OCI-LY1 (cell line): ENCODE data around the gene METTL26.

Experiments used
- H2AFZ ChIP-seq: fragments of 200-600 bp; sonication (generic), shearing (Covaris generic); 2 replicates; pipeline ENCODE4 v1.6.0; 2014; ENCODE audit warnings: antibody characterized with exemption, mild to moderate bottlenecking, low read length
- H3F3A ChIP-seq: fragments of 200-600 bp; sonication (generic), shearing (Covaris generic); 2 replicates; pipeline ENCODE4 v1.6.0; 2014; ENCODE audit warnings: mild to moderate bottlenecking, antibody characterized with exemption, low read length, moderate library complexity; ENCODE audit not compliant: insufficient read depth
- H3K27ac ChIP-seq: fragments of 200-600 bp; sonication (generic); 2 replicates; pipeline ENCODE4 v1.5.1; 2014; ENCODE audit warnings: low read length, mixed run types, mild to moderate bottlenecking, low read depth; ENCODE audit not compliant: poor library complexity, severe bottlenecking
- H3K27me3 ChIP-seq: fragments of 200-600 bp; sonication (generic); 2 replicates; pipeline ENCODE4 v1.6.0; 2014; ENCODE audit warnings: antibody characterized with exemption, mild to moderate bottlenecking, low read length, moderate library complexity; ENCODE audit not compliant: insufficient read depth
- H3K36me3 ChIP-seq: fragments of 200-600 bp; sonication (generic); 2 replicates; pipeline ENCODE4 v1.6.1; 2014; ENCODE audit warnings: mild to moderate bottlenecking, antibody characterized with exemption, low read length, moderate library complexity, mixed read lengths; ENCODE audit not compliant: insufficient read depth
- H3K4me1 ChIP-seq: fragments of 200-600 bp; sonication (generic); 2 replicates; pipeline ENCODE4 v1.5.1; 2014; ENCODE audit warnings: mild to moderate bottlenecking, low read length, moderate library complexity; ENCODE audit not compliant: insufficient read depth, severe bottlenecking
- H3K4me2 ChIP-seq: fragments of 200-600 bp; sonication (generic), shearing (Covaris generic); 2 replicates; pipeline ENCODE4 v1.6.1; 2014; ENCODE audit warnings: low read length
- H3K4me3 ChIP-seq: fragments of 200-600 bp; sonication (generic); 2 replicates; pipeline ENCODE4 v1.5.1; 2014; ENCODE audit warnings: low read length, low read depth, mild to moderate bottlenecking, mixed read lengths; ENCODE audit not compliant: poor library complexity, severe bottlenecking
- H3K79me2 ChIP-seq: fragments of 200-600 bp; shearing (Covaris generic); 2 replicates; pipeline ENCODE4 v1.6.1; 2016; ENCODE audit warnings: mixed run types, low read length, mixed read lengths; ENCODE audit not compliant: insufficient read depth
- H3K9ac ChIP-seq: fragments of 200-600 bp; sonication (generic), shearing (Covaris generic); 2 replicates; pipeline ENCODE4 v1.6.1; 2014; ENCODE audit warnings: mild to moderate bottlenecking, low read length, mixed read lengths
- H3K9me2 ChIP-seq: fragments of 200-600 bp; sonication (generic), shearing (Covaris generic); 2 replicates; pipeline ENCODE4 v1.6.1; 2014; ENCODE audit warnings: low read depth, mild to moderate bottlenecking, low read length, mixed read lengths
- H3K9me3 ChIP-seq: fragments of 200-600 bp; shearing (Covaris generic); 2 replicates; pipeline ENCODE4 v1.6.1; 2014; ENCODE audit warnings: low read length, mixed read lengths
- H4K20me1 ChIP-seq: fragments of 200-600 bp; sonication (generic), shearing (Covaris generic); 2 replicates; pipeline ENCODE4 v1.6.0; 2016; ENCODE audit warnings: mild to moderate bottlenecking, low read length; ENCODE audit not compliant: insufficient read depth
- EZH2 ChIP-seq: fragments of 200-600 bp; sonication (generic), shearing (Covaris generic); IDR thresholded peaks from 2 replicates; pipeline ENCODE4 v1.8.0; 2017; ENCODE audit warnings: borderline replicate concordance, mixed run types, mild to moderate bottlenecking, antibody characterized with exemption, low read length, moderate library complexity, mixed read lengths
- TF ChIP-seq, protein P1 (sequence below): fragments of 200-600 bp; sonication (generic), shearing (Covaris generic); IDR thresholded peaks from 2 replicates; pipeline ENCODE4 v1.5.1; 2017; ENCODE audit warnings: mild to moderate bottlenecking, antibody characterized with exemption, low read length, moderate library complexity, mixed read lengths

The METTL26 gene

DNA sequence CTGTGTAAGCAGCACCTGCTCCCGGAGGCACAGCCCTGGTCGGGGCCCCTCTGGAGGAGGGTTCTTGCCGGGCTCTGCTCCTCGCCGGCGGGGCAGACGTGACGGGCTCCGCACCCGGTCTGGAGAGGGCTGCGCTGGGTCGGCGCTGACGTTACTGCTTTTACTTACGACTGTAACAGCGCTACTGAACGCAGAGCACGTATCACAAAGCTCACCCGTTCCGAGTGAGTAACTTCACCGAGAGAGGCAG is 47.5 kb downstream of the METTL26 start:
- H3K9me3 ChIP-seq, result no peaks in the 10 kb centered on the region
- no peaks in the 10 kb centered on the region for H3K27me3 ChIP-seq
- H4K20me1 ChIP-seq, result no peaks in the 10 kb centered on the region
- H3K36me3 ChIP-seq, result no peaks in the 10 kb centered on the region
- no peaks in the 10 kb centered on the region for H3F3A ChIP-seq
- H2AFZ ChIP-seq, result no peak overlapping the region
- peak overlapping the region; percentile 81 for H3K27ac ChIP-seq
- no peaks in the 10 kb centered on the region for H3K9me2 ChIP-seq
- no peaks in the 10 kb centered on the region for H3K79me2 ChIP-seq
- peaks cover 37% of the 10 kb centered on the region for H3K4me1 ChIP-seq
- peak overlapping the region; percentile 89 for H3K9ac ChIP-seq
- TF ChIP-seq EZH2, result no peak
- TF ChIP-seq, protein P1, sequence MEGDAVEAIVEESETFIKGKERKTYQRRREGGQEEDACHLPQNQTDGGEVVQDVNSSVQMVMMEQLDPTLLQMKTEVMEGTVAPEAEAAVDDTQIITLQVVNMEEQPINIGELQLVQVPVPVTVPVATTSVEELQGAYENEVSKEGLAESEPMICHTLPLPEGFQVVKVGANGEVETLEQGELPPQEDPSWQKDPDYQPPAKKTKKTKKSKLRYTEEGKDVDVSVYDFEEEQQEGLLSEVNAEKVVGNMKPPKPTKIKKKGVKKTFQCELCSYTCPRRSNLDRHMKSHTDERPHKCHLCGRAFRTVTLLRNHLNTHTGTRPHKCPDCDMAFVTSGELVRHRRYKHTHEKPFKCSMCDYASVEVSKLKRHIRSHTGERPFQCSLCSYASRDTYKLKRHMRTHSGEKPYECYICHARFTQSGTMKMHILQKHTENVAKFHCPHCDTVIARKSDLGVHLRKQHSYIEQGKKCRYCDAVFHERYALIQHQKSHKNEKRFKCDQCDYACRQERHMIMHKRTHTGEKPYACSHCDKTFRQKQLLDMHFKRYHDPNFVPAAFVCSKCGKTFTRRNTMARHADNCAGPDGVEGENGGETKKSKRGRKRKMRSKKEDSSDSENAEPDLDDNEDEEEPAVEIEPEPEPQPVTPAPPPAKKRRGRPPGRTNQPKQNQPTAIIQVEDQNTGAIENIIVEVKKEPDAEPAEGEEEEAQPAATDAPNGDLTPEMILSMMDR, result no peak
- H3K4me2 ChIP-seq, result peak overlapping the region; percentile 75
- H3K4me3 ChIP-seq, result peak overlapping the region; percentile 84

- Histone ChIP-seq H3K9me3 (no peaks in the 10 kb centered on the region), H3K79me2 (no peaks in the 10 kb centered on the region), H3F3A (no peaks in the 10 kb centered on the region), H2AFZ (no peak overlapping the region), H4K20me1 (no peaks in the 10 kb centered on the region), H3K4me3 (peak overlapping the region; percentile 84), H3K9ac (no peak overlapping the region; the same call in 1 of the 2 replicates), H3K36me3 (peaks cover 3% of the 10 kb centered on the region; the same call in 1 of the 2 replicates), H3K4me1 (peaks cover 23% of the 10 kb centered on the region), H3K4me2 (no peak overlapping the region), H3K27me3 (no peaks in the 10 kb centered on the region), H3K9me2 (no peaks in the 10 kb centered on the region), H3K27ac (no peak overlapping the region)
- TF ChIP-seq EZH2, result no peak
- TF ChIP-seq, protein P1, result no peak
These were observed 49.2 kb downstream of the METTL26 start for GRCh38 chr16:586645-587590.

DNA sequence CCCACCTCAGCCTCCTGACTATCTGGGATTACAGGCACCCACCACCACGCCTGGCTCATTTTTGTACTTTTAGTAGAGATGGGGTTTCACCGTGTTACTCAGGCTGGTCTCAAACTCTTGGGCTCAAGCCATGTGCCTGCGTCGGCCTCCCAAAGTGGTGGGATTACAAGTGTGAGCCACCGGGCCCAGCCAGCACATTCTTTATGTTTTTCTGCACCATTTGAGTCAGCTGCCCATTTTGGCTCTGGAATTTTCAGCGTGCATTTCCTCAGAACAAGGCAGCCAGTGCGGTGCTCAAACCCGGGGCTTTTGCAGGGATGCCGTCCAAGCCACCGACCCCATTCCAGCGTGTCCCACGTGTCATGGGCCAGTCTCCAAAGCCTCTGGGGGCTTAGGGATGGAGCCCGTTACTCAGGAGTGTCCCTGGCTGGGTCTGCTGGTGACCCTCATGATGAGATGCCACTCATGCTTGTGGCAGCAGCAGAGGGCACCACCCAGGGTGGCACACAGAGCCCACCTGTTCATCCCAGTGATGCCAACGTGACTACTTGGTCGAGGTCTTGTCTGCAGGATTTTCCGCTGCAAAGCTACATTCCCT is 50.0 kb downstream of the METTL26 start:
- no peaks in the 10 kb centered on the region for H3F3A ChIP-seq
- no peaks in the 10 kb centered on the region for H3K9me3 ChIP-seq
- no peaks in the 10 kb centered on the region for H3K79me2 ChIP-seq
- H3K27ac ChIP-seq, result no peak overlapping the region
- peaks cover 3% of the 10 kb centered on the region; the same call in 1 of the 2 replicates for H3K36me3 ChIP-seq
- H2AFZ ChIP-seq, result no peak overlapping the region
- H3K4me1 ChIP-seq, result peaks cover 23% of the 10 kb centered on the region
- no peaks in the 10 kb centered on the region for H3K27me3 ChIP-seq
- no peak overlapping the region for H3K9ac ChIP-seq
- no peak overlapping the region for H3K4me2 ChIP-seq
- TF ChIP-seq EZH2, result no peak
- TF ChIP-seq, protein P1, result no peak
- H3K9me2 ChIP-seq, result no peaks in the 10 kb centered on the region
- no peaks in the 10 kb centered on the region for H4K20me1 ChIP-seq
- no peak overlapping the region for H3K4me3 ChIP-seq
